Stimulated activated naive CD8-positive, alpha-beta T cell treated with anti-CD3 and anti-CD28 coated beads, Interleukin-15, Interleukin-2, amounts not matched to agents 100 U/mL and 50 U/mL, for 24 hours (primary cell): ENCODE measurements around the gene DIAPH3.

Source experiments
- ATAC-seq: fragments of 150-1000 bp; cut with Tn5 transposase; one replicate; pipeline ENCODE4 v1.10.0; 2021
- DNase-seq: peaks from one replicate; pipeline ENCODE4 v3.0.0; 2021

DIAPH3 gene

GRCh38 chr13:59770451-59770850 lies 393.3 kb downstream of the DIAPH3 start:
- ATAC-seq (no peak), DNase-seq (no peak)

GRCh38 chr13:59766236-59766635 lies 397.5 kb downstream of the DIAPH3 start:
- ATAC-seq: no peak
- DNase-seq: no peak

- no peak for DNase-seq
Measured at GRCh38 chr13:59755632-59756290, 408.0 kb downstream of the DIAPH3 start.

GRCh38 chr13:59754411-59754810 lies 409.3 kb downstream of the DIAPH3 start:
- no peak for DNase-seq
- no peak for ATAC-seq

More at GRCh38 chr13:59755632-59756290, 408.0 kb downstream of the DIAPH3 start:
- ATAC-seq: no peak

GRCh38 chr13:59750860-59751259 lies 412.9 kb downstream of the DIAPH3 start:
- ATAC-seq (no peak), DNase-seq (no peak)

- ATAC-seq (no peak), DNase-seq (no peak)
Measured at GRCh38 chr13:59748046-59748445, 415.7 kb downstream of the DIAPH3 start.

- ATAC-seq (no peak), DNase-seq (no peak)
Measured at GRCh38 chr13:59747529-59747928, 416.2 kb downstream of the DIAPH3 start.

GRCh38 chr13:59746291-59746962 lies 417.3 kb downstream of the DIAPH3 start:
- ATAC-seq (no peak), DNase-seq (peak; percentile 4)

- no peak for DNase-seq
- ATAC-seq: no peak
Measured at GRCh38 chr13:59745392-59745788, 418.3 kb downstream of the DIAPH3 start.

GRCh38 chr13:59744747-59745391 lies 418.9 kb downstream of the DIAPH3 start:
- ATAC-seq: no peak
- DNase-seq: no peak

- no peak for ATAC-seq
- DNase-seq: no peak
Measured at GRCh38 chr13:59743195-59743594, 420.5 kb downstream of the DIAPH3 start.

- no peak for ATAC-seq
- DNase-seq: no peak
Measured at GRCh38 chr13:59742467-59742866, 421.3 kb downstream of the DIAPH3 start.

GRCh38 chr13:59738921-59739320 lies 424.8 kb downstream of the DIAPH3 start:
- DNase-seq (no peak), ATAC-seq (no peak)

- ATAC-seq (no peak), DNase-seq (no peak)
Measured at GRCh38 chr13:59734393-59734792, 429.3 kb downstream of the DIAPH3 start.

GRCh38 chr13:59733744-59734143 lies 430.0 kb downstream of the DIAPH3 start:
- no peak for DNase-seq
- ATAC-seq: no peak

- no peak for DNase-seq
- no peak for ATAC-seq
Measured at GRCh38 chr13:59730026-59730425, 433.7 kb downstream of the DIAPH3 start.

GRCh38 chr13:59728896-59729545 lies 434.7 kb downstream of the DIAPH3 start:
- no peak for ATAC-seq
- DNase-seq: no peak

GRCh38 chr13:59721926-59722910 lies 441.5 kb downstream of the DIAPH3 start:
- DNase-seq (no peak), ATAC-seq (no peak)

GRCh38 chr13:59715611-59716010 lies 448.1 kb downstream of the DIAPH3 start:
- DNase-seq: no peak
- no peak for ATAC-seq

- ATAC-seq (no peak), DNase-seq (no peak)
Measured at GRCh38 chr13:59710996-59711701, 452.6 kb downstream of the DIAPH3 start.

- DNase-seq: no peak
- ATAC-seq: no peak
Measured at GRCh38 chr13:59710416-59710815, 453.3 kb downstream of the DIAPH3 start.
